GM12878 (cell line): ENCODE results near the gene RFLNA. TPM values are rescaled to one million over a fixed set of nuclear protein-coding genes. Genes with fewer than 3 reads are reported as not detected.

Source experiments
- ATAC-seq: fragments of 200-7000 bp; cut with Tn5 transposase; 3 replicates; pipeline ENCODE4 v1.9.1; 2020; ENCODE audit warnings: mild to moderate bottlenecking, moderate library complexity
- BruUV-seq: library from RNA; stranded (reverse); fragments of 400-500 nt; replicated peaks from 2 replicates; lab custom pipeline; 2021; lab: Mats Ljungman, UMichigan
- CTCF ChIA-PET: fragments of 300-600 bp; sonication (Branson Sonifier 250); formaldehyde crosslinking; extraction: SDS; loops from one replicate; lab custom pipeline; 2021; ENCODE audit warnings: inconsistent platforms; lab: Yijun Ruan, JAX
- POLR2A ChIA-PET: fragments of 350-600 bp; formaldehyde crosslinking; extraction: SDS; loops from one replicate; lab custom pipeline; 2021; ENCODE audit warnings: inconsistent platforms; lab: Charles Lee
- RAD21 ChIA-PET: fragments of 300-600 bp; sonication (Branson Sonifier 250); formaldehyde crosslinking; loops from one replicate; lab custom pipeline; 2023; ENCODE audit warnings: antibody characterized with exemption; ENCODE audit not compliant: unreplicated experiment; lab: Charles Lee
- SMC1A ChIA-PET: fragments of 300-600 bp; sonication (Branson Sonifier 250); formaldehyde crosslinking; loops from one replicate; lab custom pipeline; 2023; ENCODE audit not compliant: unreplicated experiment, uncharacterized antibody; lab: Charles Lee
- DNase-seq: peaks from one replicate; pipeline ENCODE4 v3.0.0-alpha.2; 2011; ENCODE audit warnings: low read depth, low spot score
- FAIRE-seq: peaks from 3 replicates; lab custom pipeline; 2011; peaks lifted over from hg19 to GRCh38; lab: Jason Lieb, UNC
- H2AFZ ChIP-seq: 2 replicates; pipeline ENCODE4 v1.6.0; 2011; ENCODE audit warnings: low read depth, low read length, control low read depth; ENCODE audit not compliant: control insufficient read depth
- H3K27ac ChIP-seq: 2 replicates; pipeline ENCODE4 v1.5.1; 2011; ENCODE audit warnings: control low read depth; ENCODE audit not compliant: control insufficient read depth, insufficient read depth
- H3K27me3 ChIP-seq, 2 experiments: replicated peaks in 1 of 2; 2 replicates each; pipeline versions ENCODE4 v1.6.0 to v1.6.1; 2011; ENCODE audit warnings: low read length in 1 of 2; ENCODE audit not compliant: control insufficient read depth in 2 of 2, insufficient read depth in 2 of 2
- H3K36me3 ChIP-seq, 2 experiments: 2 replicates each; pipeline ENCODE4 v1.5.1; 2011; ENCODE audit warnings: low read length in 1 of 2; ENCODE audit not compliant: control insufficient read depth in 2 of 2, insufficient read depth in 2 of 2
- H3K4me1 ChIP-seq: 2 replicates; pipeline ENCODE4 v1.6.1; 2011; ENCODE audit warnings: mild to moderate bottlenecking, low read length, moderate library complexity, mixed read lengths; ENCODE audit not compliant: control insufficient read depth, insufficient read depth
- H3K4me2 ChIP-seq: 2 replicates; pipeline ENCODE4 v1.6.0; 2011; ENCODE audit warnings: control low read depth; ENCODE audit not compliant: control insufficient read depth, insufficient read depth
- H3K4me3 ChIP-seq: fragments of 200-600 bp; sonication (generic); 2 replicates; pipeline ENCODE4 v1.5.1; 2016
- H3K79me2 ChIP-seq: 2 replicates; pipeline ENCODE4 v1.6.0; 2011; ENCODE audit warnings: low read length; ENCODE audit not compliant: control insufficient read depth, insufficient read depth
- H3K9ac ChIP-seq: 2 replicates; pipeline ENCODE4 v1.8.0; 2011; ENCODE audit warnings: low read length, control low read depth, mixed read lengths; ENCODE audit not compliant: control insufficient read depth, insufficient read depth
- H3K9me3 ChIP-seq: replicated peaks from 3 replicates; pipeline ENCODE4 v1.5.1; 2011; ENCODE audit warnings: mild to moderate bottlenecking, low read length; ENCODE audit not compliant: control insufficient read depth, insufficient read depth
- H4K20me1 ChIP-seq: 2 replicates; pipeline ENCODE4 v1.6.0; 2011; ENCODE audit not compliant: control insufficient read depth, insufficient read depth
- BACH1 ChIP-seq: fragments of 450-650 bp; IDR thresholded peaks from 2 replicates; pipeline ENCODE4 v1.6.1; 2017; ENCODE audit warnings: mild to moderate bottlenecking, borderline replicate concordance
- FOXM1 ChIP-seq: IDR thresholded peaks from 2 replicates; pipeline ENCODE4 v1.6.1; 2012; ENCODE audit warnings: low read depth, mild to moderate bottlenecking, inconsistent platforms, low read length, moderate library complexity
- MYC ChIP-seq: IDR thresholded peaks from 2 replicates; pipeline ENCODE4 v1.6.1; 2011; ENCODE audit warnings: mild to moderate bottlenecking, low read length, moderate library complexity, inconsistent platforms; ENCODE audit not compliant: insufficient read depth, insufficient replicate concordance, insufficient read length, severe bottlenecking
- PAX5 ChIP-seq: IDR thresholded peaks from 2 replicates; pipeline ENCODE4 v1.6.1; 2011; ENCODE audit warnings: low read depth, low read length, borderline replicate concordance
- RUNX3 ChIP-seq: IDR thresholded peaks from 2 replicates; pipeline ENCODE4 v1.6.1; 2012; ENCODE audit warnings: low read length, inconsistent platforms
- SRF ChIP-seq, 2 experiments: IDR thresholded peaks; 2 replicates each; pipeline ENCODE4 v1.6.1; 2011; ENCODE audit warnings: low read depth in 2 of 2, low read length in 2 of 2, mild to moderate bottlenecking in 1 of 2, moderate library complexity in 1 of 2
- ZNF274 ChIP-seq: IDR thresholded peaks from one replicate; pipeline ENCODE4 v1.8.0; 2011; ENCODE audit not compliant: insufficient read length, insufficient read depth
- ZZZ3 ChIP-seq: IDR thresholded peaks from 2 replicates; pipeline ENCODE4 v1.6.1; 2011; ENCODE audit warnings: low read depth; ENCODE audit not compliant: control insufficient read depth, insufficient read length
- WGBS: methylation state at CpG from one replicate; pipeline ENCODE4 v1.1.6; 2016; ENCODE audit warnings: low lambda C conversion rate; ENCODE audit not compliant: insufficient replicate concordance, insufficient coverage; ENCODE audit errors: missing lambda C conversion rate; 5-methylcytosine and 5-hydroxymethylcytosine counted together
- in situ Hi-C: fragments of 300-500 bp; cut with MboI; formaldehyde crosslinking; loops from 9 replicates; pipeline ENCODE4 v1.14.3; 2018; ENCODE audit warnings: mixed read lengths
- intact Hi-C: fragments of 100-400 bp; cut with micrococcal nuclease; formaldehyde crosslinking; loops from one replicate; pipeline ENCODE4 v1.14.2; 2022; ENCODE audit not compliant: unreplicated experiment
- polyA plus RNA-seq, 11 experiments: library from polyadenylated mRNA; depleted of rRNA in 4 of 11; unstranded in 6 of 11; stranded (reverse) in 5 of 11; fragments of >200 nt; fragmentation: Nextera tagmentation in 4 of 11; fragmentation: Illumina TruSeq in 1 of 11; extraction: Ambion mirVana in 4 of 11; extraction: Trizol in 1 of 11; gene quantifications; 1 replicate in 1 of 11; 2 replicates in 10 of 11; pipeline versions ENCODE4 v1.2.1 to v1.2.3, GENCODE V29; 2011 to 2016; ENCODE audit warnings: inconsistent platforms in 2 of 11, missing spikeins in 2 of 11, low read depth in 1 of 11
- total RNA-seq, 4 experiments: library from RNA; depleted of rRNA in 3 of 4; stranded (reverse); fragments of >200 nt in 3 of 4; fragmentation: Illumina TruSeq in 1 of 4; extraction: Trizol in 1 of 4; gene quantifications; 2 replicates each; pipeline versions ENCODE4 v1.2.1 to v1.2.3, GENCODE V29; 2013 to 2021
- TF ChIP-seq, protein P1 (sequence below): fragments of 450-650 bp; IDR thresholded peaks from 2 replicates; pipeline ENCODE4 v1.6.1; 2018; ENCODE audit warnings: borderline replicate concordance, mild to moderate bottlenecking; ENCODE audit not compliant: partially characterized antibody
- TF ChIP-seq, protein P2 (sequence below): fragments of 450-650 bp; IDR thresholded peaks from 2 replicates; pipeline ENCODE4 v1.6.1; 2017; ENCODE audit warnings: borderline replicate concordance
- TF ChIP-seq, protein P3 (sequence below): fragments of 450-650 bp; IDR thresholded peaks from 2 replicates; pipeline ENCODE4 v1.6.1; 2018; ENCODE audit warnings: mild to moderate bottlenecking, low read depth, moderate library complexity; ENCODE audit not compliant: partially characterized antibody

Gene RFLNA
- total and polyA plus RNA-seq, 10 of the 15 experiments (the other 5 are each of a cell fraction or from before 2014, with no cell fraction given) = 0.08 TPM; not detected in 9

DNA sequence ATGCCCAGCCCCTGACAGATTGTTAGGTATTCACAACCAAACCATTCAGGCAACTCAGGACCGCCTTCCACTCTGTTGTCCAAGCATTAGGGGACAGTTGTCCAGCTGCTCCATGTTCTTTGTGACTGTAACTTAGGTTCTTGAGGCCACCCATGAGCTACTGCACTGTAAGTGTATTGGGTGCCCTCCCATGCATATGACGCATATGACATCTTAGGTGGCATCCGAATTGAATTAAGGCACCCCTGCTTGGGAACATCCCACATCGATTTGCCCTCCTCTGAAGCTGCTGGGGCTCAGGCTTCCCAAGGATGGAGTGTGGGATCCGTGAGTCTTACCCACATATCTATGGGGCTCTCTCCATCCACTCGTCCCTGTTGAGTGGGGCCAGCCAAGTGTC is 17.7 kb downstream of the RFLNA start (continued):
- TF ChIP-seq, protein P1, sequence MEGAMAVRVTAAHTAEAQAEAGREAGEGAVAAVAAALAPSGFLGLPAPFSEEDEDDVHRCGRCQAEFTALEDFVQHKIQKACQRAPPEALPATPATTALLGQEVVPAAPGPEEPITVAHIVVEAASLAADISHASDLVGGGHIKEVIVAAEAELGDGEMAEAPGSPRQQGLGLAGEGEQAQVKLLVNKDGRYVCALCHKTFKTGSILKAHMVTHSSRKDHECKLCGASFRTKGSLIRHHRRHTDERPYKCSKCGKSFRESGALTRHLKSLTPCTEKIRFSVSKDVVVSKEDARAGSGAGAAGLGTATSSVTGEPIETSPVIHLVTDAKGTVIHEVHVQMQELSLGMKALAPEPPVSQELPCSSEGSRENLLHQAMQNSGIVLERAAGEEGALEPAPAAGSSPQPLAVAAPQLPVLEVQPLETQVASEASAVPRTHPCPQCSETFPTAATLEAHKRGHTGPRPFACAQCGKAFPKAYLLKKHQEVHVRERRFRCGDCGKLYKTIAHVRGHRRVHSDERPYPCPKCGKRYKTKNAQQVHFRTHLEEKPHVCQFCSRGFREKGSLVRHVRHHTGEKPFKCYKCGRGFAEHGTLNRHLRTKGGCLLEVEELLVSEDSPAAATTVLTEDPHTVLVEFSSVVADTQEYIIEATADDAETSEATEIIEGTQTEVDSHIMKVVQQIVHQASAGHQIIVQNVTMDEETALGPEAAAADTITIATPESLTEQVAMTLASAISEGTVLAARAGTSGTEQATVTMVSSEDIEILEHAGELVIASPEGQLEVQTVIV = no peak
- no peak for TF ChIP-seq SRF (IDR thresholded peaks at IDR 0.05; ENCODE audit: low read depth in 2 of 2, low read length in 2 of 2)
- TF ChIP-seq, protein P2, sequence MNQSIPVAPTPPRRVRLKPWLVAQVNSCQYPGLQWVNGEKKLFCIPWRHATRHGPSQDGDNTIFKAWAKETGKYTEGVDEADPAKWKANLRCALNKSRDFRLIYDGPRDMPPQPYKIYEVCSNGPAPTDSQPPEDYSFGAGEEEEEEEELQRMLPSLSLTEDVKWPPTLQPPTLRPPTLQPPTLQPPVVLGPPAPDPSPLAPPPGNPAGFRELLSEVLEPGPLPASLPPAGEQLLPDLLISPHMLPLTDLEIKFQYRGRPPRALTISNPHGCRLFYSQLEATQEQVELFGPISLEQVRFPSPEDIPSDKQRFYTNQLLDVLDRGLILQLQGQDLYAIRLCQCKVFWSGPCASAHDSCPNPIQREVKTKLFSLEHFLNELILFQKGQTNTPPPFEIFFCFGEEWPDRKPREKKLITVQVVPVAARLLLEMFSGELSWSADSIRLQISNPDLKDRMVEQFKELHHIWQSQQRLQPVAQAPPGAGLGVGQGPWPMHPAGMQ = no peak
- TF ChIP-seq MYC = no peak
- TF ChIP-seq PAX5 = no peak

DNA sequence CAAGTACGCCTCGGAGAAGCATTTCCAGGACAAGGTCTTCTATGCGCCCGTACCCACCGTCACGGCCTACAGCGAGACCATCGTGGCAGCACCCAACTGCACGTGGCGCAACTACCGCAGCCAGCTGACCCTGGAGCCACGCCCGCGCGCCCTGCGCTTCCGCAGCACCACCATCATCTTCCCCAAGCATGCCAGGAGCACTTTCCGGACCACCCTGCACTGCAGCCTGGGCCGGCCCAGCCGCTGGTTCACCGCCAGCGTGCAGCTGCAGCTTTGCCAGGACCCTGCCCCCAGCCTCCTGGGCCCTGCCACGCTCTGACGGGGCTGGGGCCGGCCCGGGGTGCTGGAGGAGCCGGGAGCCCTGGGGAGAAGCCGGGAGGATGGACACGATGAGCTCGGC is 19.3 kb downstream of the RFLNA start:
- TF ChIP-seq, protein P1 = no peak
- TF ChIP-seq RUNX3 = no peak
- no peak for TF ChIP-seq ZNF274
- TF ChIP-seq ZZZ3 = no peak
- TF ChIP-seq BACH1 = no peak
- TF ChIP-seq FOXM1 = no peak
- TF ChIP-seq, protein P3, sequence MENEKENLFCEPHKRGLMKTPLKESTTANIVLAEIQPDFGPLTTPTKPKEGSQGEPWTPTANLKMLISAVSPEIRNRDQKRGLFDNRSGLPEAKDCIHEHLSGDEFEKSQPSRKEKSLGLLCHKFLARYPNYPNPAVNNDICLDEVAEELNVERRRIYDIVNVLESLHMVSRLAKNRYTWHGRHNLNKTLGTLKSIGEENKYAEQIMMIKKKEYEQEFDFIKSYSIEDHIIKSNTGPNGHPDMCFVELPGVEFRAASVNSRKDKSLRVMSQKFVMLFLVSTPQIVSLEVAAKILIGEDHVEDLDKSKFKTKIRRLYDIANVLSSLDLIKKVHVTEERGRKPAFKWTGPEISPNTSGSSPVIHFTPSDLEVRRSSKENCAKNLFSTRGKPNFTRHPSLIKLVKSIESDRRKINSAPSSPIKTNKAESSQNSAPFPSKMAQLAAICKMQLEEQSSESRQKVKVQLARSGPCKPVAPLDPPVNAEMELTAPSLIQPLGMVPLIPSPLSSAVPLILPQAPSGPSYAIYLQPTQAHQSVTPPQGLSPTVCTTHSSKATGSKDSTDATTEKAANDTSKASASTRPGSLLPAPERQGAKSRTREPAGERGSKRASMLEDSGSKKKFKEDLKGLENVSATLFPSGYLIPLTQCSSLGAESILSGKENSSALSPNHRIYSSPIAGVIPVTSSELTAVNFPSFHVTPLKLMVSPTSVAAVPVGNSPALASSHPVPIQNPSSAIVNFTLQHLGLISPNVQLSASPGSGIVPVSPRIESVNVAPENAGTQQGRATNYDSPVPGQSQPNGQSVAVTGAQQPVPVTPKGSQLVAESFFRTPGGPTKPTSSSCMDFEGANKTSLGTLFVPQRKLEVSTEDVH = no peak
- no TSS peak for BruUV-seq
- intact Hi-C loops (no loop called here), in situ Hi-C loops (no loop called here)
- H3K4me2 ChIP-seq = no peak overlapping the region
- no peak for DNase-seq
- H2AFZ ChIP-seq = no peak overlapping the region
- no peak for FAIRE-seq
- H3K27me3 ChIP-seq = no peaks in the 10 kb centered on the region
- no peak overlapping the region for H3K27ac ChIP-seq
- no peak overlapping the region for H3K9ac ChIP-seq
- WGBS = 66% methylated on average over 30 of the region's 30 CpGs
- no peaks in the 10 kb centered on the region for H3K79me2 ChIP-seq
- H3K36me3 ChIP-seq = no peaks in the 10 kb centered on the region
- H3K4me3 ChIP-seq = no peak overlapping the region
- no peaks in the 10 kb centered on the region for H3K9me3 ChIP-seq
- CTCF ChIA-PET = no interaction called here
- SMC1A ChIA-PET = no interaction called here
- no peaks in the 10 kb centered on the region for H4K20me1 ChIP-seq
- POLR2A ChIA-PET = no interaction called here
- ATAC-seq = no peak
- RAD21 ChIA-PET = no interaction called here
- H3K4me1 ChIP-seq = no peaks in the 10 kb centered on the region
